ENCODE measurements around the gene EXOC6B.

EXOC6B gene

DNA sequence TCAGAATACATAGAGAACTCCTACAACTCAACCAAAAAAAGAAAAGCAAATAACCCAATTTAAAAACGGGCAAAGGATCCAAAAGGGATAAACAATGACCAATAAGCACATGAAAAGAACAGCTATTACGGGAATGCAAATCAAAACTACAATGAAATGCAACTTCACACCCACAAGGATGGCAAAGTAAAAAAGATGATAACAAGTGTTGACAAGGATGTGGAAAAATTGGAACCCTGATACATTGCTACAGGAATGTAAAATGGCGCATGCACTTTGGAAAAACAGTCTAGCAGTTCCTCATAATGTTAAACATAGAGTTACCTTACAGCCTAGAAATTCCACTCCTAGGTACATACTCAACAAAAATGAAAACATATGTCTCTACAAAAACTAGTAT is 4.7 kb downstream of the EXOC6B start:
- Histone ChIP-seq H3K4me3 (ENCODE audit: low read length) (no peak overlapping the region), H3K4me2 (ENCODE audit: low read length) (no peak overlapping the region), H3K79me2 (ENCODE audit: low read length) (peaks cover 5% of the 10 kb centered on the region; the same call in 1 of the 2 replicates), H3K4me1 (ENCODE audit: low read length) (peaks cover 18% of the 10 kb centered on the region), H2AFZ (ENCODE audit: low read depth, low read length) (no peak overlapping the region), H3K9ac (ENCODE audit: low read length) (no peak overlapping the region), H3K27ac (ENCODE audit: low read length) (no peak overlapping the region), H4K20me1 (ENCODE audit: insufficient read depth, low read length) (0 out of 2 replicates have a peak, but pooled peaks cover 3% of the 10 kb centered on the region), H3K27me3 (ENCODE audit: low read depth, low read length) (no peaks in the 10 kb centered on the region), H3K9me3 (ENCODE audit: insufficient read depth, low read length) (no peaks in the 10 kb centered on the region), H3K36me3 (replicated peaks; ENCODE audit: low read depth, low read length) (peaks cover 3% of the 10 kb centered on the region)
- TF ChIP-seq, protein P1, sequence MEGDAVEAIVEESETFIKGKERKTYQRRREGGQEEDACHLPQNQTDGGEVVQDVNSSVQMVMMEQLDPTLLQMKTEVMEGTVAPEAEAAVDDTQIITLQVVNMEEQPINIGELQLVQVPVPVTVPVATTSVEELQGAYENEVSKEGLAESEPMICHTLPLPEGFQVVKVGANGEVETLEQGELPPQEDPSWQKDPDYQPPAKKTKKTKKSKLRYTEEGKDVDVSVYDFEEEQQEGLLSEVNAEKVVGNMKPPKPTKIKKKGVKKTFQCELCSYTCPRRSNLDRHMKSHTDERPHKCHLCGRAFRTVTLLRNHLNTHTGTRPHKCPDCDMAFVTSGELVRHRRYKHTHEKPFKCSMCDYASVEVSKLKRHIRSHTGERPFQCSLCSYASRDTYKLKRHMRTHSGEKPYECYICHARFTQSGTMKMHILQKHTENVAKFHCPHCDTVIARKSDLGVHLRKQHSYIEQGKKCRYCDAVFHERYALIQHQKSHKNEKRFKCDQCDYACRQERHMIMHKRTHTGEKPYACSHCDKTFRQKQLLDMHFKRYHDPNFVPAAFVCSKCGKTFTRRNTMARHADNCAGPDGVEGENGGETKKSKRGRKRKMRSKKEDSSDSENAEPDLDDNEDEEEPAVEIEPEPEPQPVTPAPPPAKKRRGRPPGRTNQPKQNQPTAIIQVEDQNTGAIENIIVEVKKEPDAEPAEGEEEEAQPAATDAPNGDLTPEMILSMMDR (IDR thresholded peaks at IDR 0.05; ENCODE audit: low read depth, low read length): no peak
- TF ChIP-seq EZH2phosphoT487 (IDR thresholded peaks at IDR 0.05; ENCODE audit: low read depth): no peak

DNA sequence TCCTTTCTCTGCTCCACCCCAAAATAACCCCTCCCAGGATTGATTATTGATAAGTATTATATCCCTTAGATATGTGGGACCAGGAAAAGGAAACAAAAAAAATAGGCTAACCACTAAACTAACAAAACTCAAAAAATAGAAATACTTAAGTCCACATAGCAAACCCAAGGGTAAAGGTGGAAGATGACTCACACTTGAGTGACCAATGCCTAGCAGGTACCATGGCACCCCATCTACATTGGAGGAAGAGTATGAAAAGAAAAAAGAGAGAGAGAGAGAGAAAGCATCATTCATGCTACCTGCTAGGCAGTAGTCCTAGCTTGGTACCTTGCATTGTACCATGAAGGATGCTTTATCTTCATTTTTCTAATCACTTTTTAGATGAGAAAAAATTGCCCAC is 6.3 kb downstream of the EXOC6B start:
- no peak overlapping the region for H3K4me3 ChIP-seq (ENCODE audit: low read length)
- H3K27ac ChIP-seq (ENCODE audit: low read length): no peak overlapping the region
- H3K9me3 ChIP-seq (ENCODE audit: insufficient read depth, low read length): no peaks in the 10 kb centered on the region
- no peaks in the 10 kb centered on the region for H3K79me2 ChIP-seq (ENCODE audit: low read length)
- H3K27me3 ChIP-seq (ENCODE audit: low read depth, low read length): no peaks in the 10 kb centered on the region
- TF ChIP-seq, protein P1 (IDR thresholded peaks at IDR 0.05; ENCODE audit: low read depth, low read length): no peak
- no peak for TF ChIP-seq EZH2phosphoT487 (IDR thresholded peaks at IDR 0.05; ENCODE audit: low read depth)
- H3K36me3 ChIP-seq (replicated peaks; ENCODE audit: low read depth, low read length): peaks cover 3% of the 10 kb centered on the region
- H2AFZ ChIP-seq (ENCODE audit: low read depth, low read length): no peak overlapping the region
- H3K4me2 ChIP-seq (ENCODE audit: low read length): no peak overlapping the region
- H3K9ac ChIP-seq (ENCODE audit: low read length): no peak overlapping the region
- peaks cover 9% of the 10 kb centered on the region for H3K4me1 ChIP-seq (ENCODE audit: low read length)
- H4K20me1 ChIP-seq (ENCODE audit: insufficient read depth, low read length): no peaks in the 10 kb centered on the region

DNA sequence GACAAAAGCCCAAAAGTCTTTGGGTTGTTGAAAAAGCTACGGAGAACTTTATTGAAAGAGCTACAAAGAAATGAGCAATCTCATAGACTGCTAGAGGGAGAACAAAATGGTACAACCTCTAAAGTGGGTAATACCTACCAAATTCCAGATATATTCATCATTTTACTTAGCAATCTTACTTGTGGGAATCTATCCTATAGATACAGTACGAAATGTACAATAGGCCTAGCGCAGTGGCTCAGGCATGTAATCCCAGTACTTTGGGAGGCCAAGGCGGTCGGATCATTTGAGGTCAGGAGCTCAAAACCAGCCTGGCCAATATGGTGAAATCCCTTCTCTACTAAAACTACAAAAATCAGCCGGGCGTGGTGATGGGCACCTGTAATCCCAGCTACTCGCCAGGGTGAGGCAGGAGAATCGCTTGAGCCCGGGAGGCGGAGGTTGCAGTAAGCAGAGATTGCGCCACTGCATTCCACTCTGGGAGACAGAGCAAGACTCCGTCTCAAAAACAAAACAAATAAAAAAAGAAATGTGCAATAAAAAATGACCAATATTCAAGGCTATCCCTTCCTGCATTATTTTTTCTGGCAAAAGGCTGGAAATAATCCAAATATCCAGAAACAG is 10.1 kb downstream of the EXOC6B start:
- no peak overlapping the region for H3K4me3 ChIP-seq (ENCODE audit: low read length)
- H3K36me3 ChIP-seq (replicated peaks; ENCODE audit: low read depth, low read length): peaks cover under 1% of the 10 kb centered on the region
- no peak for TF ChIP-seq EZH2phosphoT487 (IDR thresholded peaks at IDR 0.05; ENCODE audit: low read depth)
- TF ChIP-seq, protein P1 (IDR thresholded peaks at IDR 0.05; ENCODE audit: low read depth, low read length): no peak
- H3K27me3 ChIP-seq (ENCODE audit: low read depth, low read length): no peaks in the 10 kb centered on the region
- H3K27ac ChIP-seq (ENCODE audit: low read length): no peak overlapping the region
- H2AFZ ChIP-seq (ENCODE audit: low read depth, low read length): no peak overlapping the region
- H3K79me2 ChIP-seq (ENCODE audit: low read length): no peaks in the 10 kb centered on the region
- no peak overlapping the region for H3K4me2 ChIP-seq (ENCODE audit: low read length)
- no peaks in the 10 kb centered on the region for H3K4me1 ChIP-seq (ENCODE audit: low read length)
- no peaks in the 10 kb centered on the region for H3K9me3 ChIP-seq (ENCODE audit: insufficient read depth, low read length)
- no peak overlapping the region for H3K9ac ChIP-seq (ENCODE audit: low read length)
- H4K20me1 ChIP-seq (ENCODE audit: insufficient read depth, low read length): no peaks in the 10 kb centered on the region

DNA sequence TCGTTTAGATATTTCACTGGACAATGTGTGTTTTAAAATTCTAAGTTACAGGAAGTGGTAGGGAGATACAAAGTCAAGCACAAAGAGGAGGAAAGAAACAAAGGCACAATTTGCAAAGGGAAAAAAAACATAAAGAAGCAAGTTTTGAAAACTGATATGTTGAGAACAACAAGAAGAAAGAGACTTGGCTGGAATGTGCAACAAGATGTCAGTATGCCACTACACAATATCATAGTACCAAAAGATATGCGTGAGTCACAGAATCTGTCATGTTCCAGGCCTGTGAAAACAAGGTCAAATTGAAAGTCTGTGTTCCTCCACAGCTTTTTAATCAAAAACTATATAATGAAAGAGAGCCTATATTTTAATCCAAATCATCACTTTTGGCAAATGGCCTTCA is 12.0 kb downstream of the EXOC6B start:
- Histone ChIP-seq H3K9ac (ENCODE audit: low read length) (no peak overlapping the region), H4K20me1 (ENCODE audit: insufficient read depth, low read length) (no peaks in the 10 kb centered on the region), H3K9me3 (ENCODE audit: insufficient read depth, low read length) (peaks cover 11% of the 10 kb centered on the region; the same call in 1 of the 2 replicates), H3K27ac (ENCODE audit: low read length) (no peak overlapping the region), H3K79me2 (ENCODE audit: low read length) (no peaks in the 10 kb centered on the region; the same call in 1 of the 2 replicates), H3K27me3 (ENCODE audit: low read depth, low read length) (no peaks in the 10 kb centered on the region), H3K4me2 (ENCODE audit: low read length) (no peak overlapping the region), H3K4me1 (ENCODE audit: low read length) (no peaks in the 10 kb centered on the region), H3K4me3 (ENCODE audit: low read length) (no peak overlapping the region), H3K36me3 (replicated peaks; ENCODE audit: low read depth, low read length) (peaks cover 13% of the 10 kb centered on the region), H2AFZ (ENCODE audit: low read depth, low read length) (no peak overlapping the region)
- TF ChIP-seq, protein P1 (IDR thresholded peaks at IDR 0.05; ENCODE audit: low read depth, low read length): no peak
- TF ChIP-seq EZH2phosphoT487 (IDR thresholded peaks at IDR 0.05; ENCODE audit: low read depth): no peak
